HS-27A (cell line): ENCODE measurements around the gene SLC26A6.
A peak's percentile ranks its signal among the peaks of the same experiment; 100 is the strongest.

Experiments used
- DNase-seq: peaks from one replicate; pipeline ENCODE4 v3.0.0-alpha.2; 2012; ENCODE audit warnings: low read depth, missing footprints

SLC26A6 gene

GRCh38 chr3:48631516-48632448 lies 3.5 kb downstream of the SLC26A6 start:
- no peak for DNase-seq

GRCh38 chr3:48630833-48631232 lies 4.4 kb downstream of the SLC26A6 start:
- DNase-seq, result no peak

DNA sequence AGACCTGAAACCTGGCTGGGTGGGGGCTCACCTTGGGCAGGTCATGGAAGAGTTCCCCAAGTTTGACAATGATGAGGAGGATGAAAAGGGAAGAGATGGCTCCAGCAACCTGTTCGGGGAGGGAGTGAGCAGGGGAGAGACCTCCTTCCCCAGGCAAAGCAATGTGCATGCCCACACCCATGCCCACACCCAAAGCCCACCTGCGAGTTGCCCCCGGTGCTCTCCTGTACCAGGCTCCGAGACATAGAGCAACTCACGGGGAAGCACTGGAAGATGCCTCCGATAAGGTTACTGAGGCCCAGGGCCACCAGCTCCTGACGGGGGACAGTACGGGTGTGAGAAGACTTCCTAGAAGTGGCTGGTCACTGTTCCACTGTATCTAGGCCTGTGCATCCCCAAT lies 4.9 kb downstream of the SLC26A6 start:
- no peak for DNase-seq

- no peak for DNase-seq
Measured at GRCh38 chr3:48629894-48630293, 5.4 kb downstream of the SLC26A6 start.

- no peak for DNase-seq
Measured at GRCh38 chr3:48628277-48629017, 6.8 kb downstream of the SLC26A6 start.

DNA sequence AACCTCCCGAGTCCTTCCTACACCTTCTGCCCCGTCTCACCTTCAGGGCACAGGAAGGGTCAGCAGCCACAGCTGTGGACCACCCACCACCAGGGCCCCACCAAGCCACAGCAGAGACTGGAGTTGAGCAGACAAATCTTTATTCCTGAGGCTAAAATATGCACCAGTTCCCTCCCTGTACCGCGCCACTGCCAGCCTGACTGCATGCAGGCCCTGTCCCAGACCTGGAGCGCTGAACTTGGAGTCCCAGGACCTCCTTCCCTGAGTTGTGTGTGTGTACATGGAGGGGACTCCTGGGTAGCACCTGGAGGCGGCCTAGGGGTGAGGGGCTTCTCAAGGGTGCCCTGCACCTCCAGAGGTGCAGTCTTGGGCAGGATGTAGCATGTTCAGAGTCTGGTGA lies 9.7 kb downstream of the SLC26A6 start:
- no peak for DNase-seq

DNA sequence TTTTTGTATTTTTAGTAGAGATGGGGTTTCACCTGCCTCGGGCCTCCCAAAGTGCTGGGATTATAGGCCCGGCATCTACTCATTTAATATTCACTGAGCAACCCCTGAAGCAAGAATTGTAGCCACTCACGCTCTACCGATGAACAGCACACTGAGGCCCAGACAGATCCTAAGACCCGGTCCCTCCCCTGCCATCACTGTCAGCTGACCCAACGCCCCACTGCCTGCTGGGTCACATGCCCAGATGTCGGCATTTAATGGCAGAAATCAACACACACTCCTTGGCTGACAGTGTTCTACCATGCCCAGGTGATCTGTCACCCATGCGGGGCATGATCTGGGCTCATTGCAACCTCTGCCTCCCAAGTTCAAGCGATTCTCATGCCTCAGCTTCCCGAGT lies 10.5 kb downstream of the SLC26A6 start:
- no peak for DNase-seq

- no peak for DNase-seq
Measured at GRCh38 chr3:48623851-48624547, 11.3 kb downstream of the SLC26A6 start.

DNA sequence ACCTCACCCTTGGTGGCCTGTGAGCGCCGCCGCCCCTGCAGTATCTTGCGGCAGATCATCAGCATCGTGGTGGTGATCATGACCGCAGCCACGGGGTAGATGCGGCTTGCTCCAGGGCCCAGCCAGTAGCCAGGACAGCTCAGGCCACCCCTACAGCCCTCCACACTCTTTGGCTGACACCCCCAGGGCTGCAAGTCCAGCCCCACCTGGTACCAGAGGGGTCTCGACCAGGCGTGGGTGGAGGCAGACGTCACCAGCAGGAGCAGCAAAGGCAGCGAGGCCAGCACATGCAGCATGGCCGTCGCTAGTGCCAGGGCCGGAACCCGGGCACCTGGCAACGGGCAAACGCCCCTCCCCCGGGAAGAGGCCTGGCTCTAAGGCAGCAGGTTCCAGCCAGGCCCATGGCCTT lies 13.8 kb downstream of the SLC26A6 start, which contains the start of gene TMEM89:
Gene TMEM89, minus strand, starts transcription at position 309 of the 409 bp plus-strand sequence. Its CDS starts 13 bp downstream, at position 296.
- DNase-seq, result no peak

GRCh38 chr3:48619541-48620524 lies 15.4 kb downstream of the SLC26A6 start:
- DNase-seq, result no peak

DNA sequence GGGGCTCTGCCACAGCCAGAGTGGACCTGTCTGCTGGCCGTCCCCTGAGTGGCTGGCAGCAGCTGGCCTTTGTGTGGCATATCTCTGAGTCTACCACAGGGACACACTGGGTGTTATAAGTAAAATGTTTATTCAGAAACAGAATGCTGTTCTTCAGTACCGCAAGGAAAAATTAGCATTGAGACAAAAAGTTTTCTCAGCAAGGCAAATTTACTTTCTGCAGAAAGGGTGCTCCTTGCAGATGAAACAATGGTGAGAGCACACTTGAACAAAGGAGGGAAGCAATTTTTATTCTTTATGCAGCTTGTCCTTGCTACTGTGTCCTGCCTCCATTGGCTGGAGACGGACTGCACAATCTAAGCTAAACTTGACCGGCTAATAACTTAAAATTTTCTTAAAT lies 17.7 kb downstream of the SLC26A6 start:
- no peak for DNase-seq

- DNase-seq, result no peak
Measured at GRCh38 chr3:48614044-48614443, 21.2 kb downstream of the SLC26A6 start.

DNA sequence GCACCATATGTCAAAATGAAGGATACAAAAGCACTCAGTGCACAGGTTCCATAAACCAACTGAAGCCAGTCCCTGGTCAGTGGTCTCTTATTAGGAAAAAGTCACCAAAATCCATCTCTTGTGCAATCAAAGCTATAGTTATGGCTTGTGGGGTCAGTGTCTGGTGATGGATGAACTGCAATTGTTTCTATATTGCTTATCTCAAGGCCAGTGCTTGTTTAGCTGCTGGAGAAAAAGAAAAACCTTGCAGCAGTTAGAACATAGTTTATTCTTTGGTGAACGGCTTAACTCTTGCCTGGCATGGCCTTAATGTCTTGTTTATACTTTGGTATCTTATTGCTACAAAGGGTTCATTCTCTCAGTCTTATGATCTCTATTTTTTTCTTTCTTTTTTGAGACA lies 23.0 kb downstream of the SLC26A6 start:
- DNase-seq, result no peak

- DNase-seq, result peak; percentile 69
Measured at GRCh38 chr3:48609088-48610005, 25.9 kb downstream of the SLC26A6 start, which contains the start of gene UQCRC1. Gene UQCRC1 (minus strand): TSS chr3:48609646. CDS start chr3:48609620, 26 bp downstream.

- DNase-seq, result no peak
Measured at GRCh38 chr3:48607519-48607918, 27.7 kb downstream of the SLC26A6 start.

DNA sequence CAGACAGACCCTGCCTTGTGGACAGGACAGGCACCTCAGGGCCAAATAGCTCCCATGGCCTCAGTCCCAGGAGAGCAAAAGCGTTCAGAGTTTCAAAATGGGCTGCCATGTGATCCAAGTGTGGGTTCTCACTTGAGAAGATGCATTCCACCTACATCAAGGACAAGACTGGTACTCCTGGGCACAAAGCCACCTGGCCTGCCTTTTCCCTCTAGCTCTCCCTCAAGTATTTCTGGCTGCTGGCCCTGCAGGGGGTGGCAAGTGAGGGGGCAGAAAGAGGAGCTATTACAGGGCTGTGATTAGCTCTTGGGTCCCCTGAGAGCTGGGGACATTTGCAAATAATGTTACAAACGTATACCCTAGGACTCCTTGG lies 33.7 kb downstream of the SLC26A6 start:
- no peak for DNase-seq

DNA sequence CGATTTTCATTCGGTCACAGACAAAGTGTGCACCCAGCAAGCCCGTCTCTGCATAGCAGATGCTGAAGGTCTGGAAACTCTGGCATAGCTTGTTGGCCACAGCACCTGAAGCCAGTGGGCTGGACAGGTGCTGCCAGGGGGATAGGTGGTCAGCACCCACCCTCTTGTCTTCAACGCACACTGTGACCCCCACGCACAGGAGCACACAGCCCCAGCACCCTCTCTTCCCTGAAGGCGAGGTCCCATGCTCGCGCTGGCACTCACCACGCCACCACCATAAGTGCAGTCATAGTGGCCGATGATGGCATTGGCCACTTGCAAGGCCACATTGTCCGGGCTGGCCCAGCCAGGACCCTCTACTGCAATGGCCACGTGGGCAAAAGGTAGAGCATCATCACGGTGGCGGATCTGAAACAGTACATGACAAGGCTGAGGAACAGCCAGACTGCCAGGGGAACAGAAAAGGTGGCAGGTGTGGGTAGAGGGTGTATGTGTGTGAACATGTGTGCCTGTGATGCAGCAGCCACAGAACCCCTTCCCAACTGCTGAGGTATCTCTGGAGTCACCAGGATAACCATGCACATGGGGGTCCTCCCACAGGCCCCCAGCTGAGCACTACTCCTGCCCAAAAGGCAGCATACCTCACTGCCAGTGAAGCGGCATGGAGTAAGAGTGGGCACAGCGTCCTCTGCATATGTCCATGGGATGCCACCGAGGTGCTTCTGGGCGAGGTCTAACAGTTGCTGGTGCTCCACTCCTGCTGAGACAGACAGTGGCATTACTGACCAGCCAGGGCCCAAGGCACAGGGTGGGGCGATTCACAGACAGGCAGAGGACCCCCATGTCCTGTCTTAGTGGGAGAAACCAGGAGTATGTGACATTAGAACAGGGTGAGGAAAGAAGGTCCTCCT lies 34.3 kb downstream of the SLC26A6 start:
- DNase-seq, result no peak

GRCh38 chr3:48599509-48600285 lies 35.6 kb downstream of the SLC26A6 start:
- no peak for DNase-seq
